ENCODE results near the gene POR.
A peak's percentile ranks its signal among the peaks of the same experiment; 100 is the strongest.
"Not testable (repeated sequence)": the region's sequence is repeated elsewhere in the genome, so short reads cannot be mapped to it uniquely, and the experiment has no call there.

The POR gene

DNA sequence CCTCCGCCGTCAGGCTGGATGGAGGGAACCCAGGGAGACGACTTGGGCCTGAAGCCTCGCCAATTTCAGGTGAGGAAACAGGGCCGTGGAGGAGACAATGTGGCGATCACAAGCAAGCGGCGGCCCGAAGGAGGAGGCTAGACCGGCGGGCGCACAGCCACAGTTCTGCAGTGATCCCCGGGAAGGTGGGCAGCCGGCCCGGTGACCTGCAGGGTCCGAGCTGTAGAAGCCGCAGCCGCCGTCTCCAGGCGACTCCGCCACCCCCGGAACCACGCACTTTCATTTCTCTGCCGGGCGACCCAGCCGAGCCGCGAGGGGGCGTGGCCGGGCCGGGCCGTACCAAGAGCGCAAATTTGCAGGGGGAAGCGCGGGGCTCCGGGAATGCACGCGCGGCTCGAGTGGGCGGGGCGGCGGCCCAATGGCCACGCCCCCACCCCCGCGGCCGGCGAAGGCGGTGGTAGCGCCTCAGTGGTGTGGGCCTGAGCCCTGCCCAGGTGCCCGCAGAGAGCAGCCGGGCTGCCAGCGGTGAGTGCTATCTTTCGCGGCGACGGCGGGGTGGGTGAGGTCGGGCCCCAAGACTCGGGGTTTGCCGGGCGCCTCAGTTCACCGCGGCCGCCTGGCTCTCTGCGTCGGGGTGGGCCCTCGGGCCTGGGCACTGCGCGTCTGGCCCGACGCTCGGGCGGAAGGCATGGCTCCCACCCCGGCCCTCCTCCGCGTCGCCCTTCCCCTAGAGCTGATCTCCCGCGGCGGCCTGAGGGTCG is at the start of gene POR:
Gene POR (plus strand): TSS at position 501 of the 761 bp plus-strand sequence. CDS start 38,847 bp downstream, outside the sequence.
- DNase-seq (ENCODE audit: low spot score), result peak; percentile 92

DNA sequence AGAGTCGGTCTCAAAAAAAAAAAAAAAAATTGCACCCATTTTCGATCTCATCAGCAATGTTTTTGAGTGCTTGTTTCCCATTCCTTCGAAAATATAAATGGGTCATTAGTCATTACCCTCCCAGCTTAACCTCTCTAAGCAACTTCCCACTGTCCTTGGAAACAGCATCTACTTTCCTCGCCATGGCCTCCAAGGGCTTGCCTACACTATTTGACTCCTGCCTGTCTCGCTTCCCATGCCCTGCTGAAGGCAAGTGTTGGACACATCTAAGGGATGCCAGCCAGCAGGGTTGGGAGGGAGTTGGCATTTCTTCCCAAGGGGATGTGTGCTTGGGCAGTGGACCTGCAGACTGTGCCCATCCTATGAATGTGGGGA is 48.9 kb upstream of the POR start:
- no peak for DNase-seq (ENCODE audit: low spot score)

DNA sequence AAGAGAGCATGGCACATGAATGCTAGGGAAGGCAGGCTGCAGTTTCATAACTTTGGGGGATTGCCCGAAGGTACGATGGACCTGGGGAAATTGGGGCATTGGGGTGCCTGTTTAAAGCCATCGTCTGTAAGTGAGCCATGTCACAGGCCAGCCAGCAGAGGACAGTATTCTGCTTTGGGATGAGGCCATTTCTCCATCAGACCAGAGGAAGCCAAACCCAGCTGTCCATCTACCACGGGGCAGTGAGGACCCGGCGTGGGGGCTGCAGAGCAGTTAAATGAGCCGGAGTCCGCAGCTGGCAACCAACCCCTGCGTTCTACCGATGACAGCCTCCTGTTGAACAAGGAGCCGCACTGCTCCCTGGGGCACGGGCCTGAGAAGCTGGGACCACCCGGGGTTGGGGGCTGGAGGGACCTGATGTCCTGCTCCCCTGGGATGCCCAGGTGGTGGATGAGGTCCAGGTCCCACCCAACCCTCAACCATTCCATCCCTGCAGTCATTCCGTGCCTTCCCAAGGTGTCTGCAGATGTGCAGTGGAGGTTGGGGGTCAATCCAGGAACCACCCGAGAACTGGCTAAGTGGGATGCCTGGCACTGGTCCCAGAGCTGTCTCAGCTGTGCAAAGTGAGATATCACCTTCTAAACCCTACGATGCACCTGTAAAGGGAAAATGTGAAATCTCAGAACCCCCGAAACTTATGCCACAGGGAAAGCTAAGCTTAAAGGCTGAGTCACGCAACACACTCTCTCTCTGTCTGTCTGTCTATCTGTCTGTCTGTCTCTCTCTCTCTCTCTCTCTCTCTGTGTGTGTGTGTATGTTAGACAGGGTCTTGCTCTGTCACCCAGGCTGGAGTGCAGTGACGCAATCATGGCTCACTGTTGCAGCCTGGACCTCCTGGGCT is 48.2 kb upstream of the POR start:
- peak; percentile 78 for DNase-seq (ENCODE audit: low spot score)

GRCh38 chr7:75867390-75867717 is 47.6 kb upstream of the POR start:
- DNase-seq (ENCODE audit: low spot score), result no peak

DNA sequence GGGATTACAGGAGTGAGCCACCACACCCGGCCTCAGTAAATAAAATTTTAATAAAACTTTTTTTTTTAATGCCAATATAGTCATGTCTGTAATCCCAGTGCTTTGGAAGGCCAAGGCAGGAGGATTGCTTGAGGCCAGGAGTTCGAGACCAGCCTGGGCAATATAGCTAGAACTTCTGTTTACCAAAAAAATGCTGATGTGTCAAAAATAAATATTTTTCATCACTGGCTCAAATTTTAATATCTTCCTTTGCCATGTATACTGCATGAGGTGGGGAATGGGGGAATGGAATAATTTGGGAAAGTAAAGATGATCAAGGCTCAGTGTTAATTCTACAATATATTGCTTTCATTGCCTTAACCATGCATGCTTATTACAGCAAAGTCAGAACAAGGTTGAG is 46.8 kb upstream of the POR start:
- no peak for DNase-seq (ENCODE audit: low spot score)

GRCh38 chr7:75869776-75870379 is 45.1 kb upstream of the POR start:
- DNase-seq (ENCODE audit: low spot score), result no peak

- DNase-seq (ENCODE audit: low spot score), result no peak
Measured at GRCh38 chr7:75870557-75871161, 44.3 kb upstream of the POR start.

GRCh38 chr7:75872073-75872782 is 42.7 kb upstream of the POR start:
- DNase-seq (ENCODE audit: low spot score), result no peak

GRCh38 chr7:75874180-75874579 is 40.8 kb upstream of the POR start:
- not testable (repeated sequence) for DNase-seq (ENCODE audit: low spot score)

GRCh38 chr7:75875113-75876080 is 39.6 kb upstream of the POR start:
- DNase-seq (ENCODE audit: low spot score), result no peak

DNA sequence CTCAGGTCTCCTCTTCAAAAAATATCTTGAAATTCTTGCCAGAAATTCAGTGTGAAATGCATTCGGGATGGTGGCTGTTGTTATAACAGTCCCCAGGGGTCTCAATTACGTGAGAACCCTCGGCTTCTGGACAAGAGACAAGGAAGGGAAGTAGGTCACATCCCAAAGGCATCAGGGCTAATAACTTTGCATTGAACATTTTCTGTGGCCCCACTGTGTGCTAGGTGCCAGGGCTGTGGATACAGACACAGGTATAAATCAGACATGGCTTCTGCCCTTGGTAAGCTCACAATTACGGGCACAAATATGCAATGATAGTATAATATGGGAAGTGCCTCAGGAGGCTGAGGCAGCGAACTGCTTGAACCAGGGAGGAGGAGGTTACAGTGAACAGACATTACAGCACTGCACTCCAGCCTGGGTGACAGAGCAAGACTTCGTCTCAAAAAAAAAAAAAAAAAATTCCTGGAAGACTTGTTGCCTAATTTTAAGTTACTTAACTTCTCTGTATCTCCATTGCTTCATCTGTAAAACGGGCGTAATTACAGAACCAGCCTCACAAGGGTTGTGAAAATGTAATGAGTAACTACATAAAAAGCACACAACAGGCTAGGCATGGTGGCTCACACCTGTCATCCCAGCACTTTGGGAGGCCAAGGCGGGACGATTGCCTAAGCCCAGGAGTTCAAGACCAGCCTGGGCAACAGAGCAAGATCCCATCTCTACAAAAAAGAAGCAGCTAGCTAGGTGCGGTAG is 38.7 kb upstream of the POR start:
- DNase-seq (ENCODE audit: low spot score), result no peak

DNA sequence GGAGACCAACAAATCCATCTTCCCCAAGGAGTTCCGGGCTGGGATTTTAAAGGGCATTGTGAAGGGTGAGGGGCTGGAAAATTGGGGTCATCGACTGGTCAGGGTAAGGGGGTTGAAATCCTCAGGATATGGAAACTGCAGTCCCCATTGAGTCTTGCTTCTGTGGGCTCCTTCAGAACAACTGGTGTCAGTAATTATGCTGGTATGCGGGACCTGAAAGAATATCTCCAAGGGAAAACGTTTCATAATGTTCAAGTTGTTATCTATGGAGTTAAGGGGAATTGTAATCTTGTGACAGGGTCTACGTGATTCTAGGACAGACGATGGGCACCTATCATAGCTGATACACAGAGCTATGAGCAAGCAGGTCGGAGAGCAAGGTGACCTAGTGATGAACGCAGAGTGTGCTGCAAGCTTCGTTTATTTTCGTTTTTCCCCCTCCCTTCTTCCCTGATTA is 36.6 kb upstream of the POR start:
- DNase-seq (ENCODE audit: low spot score), result no peak

DNA sequence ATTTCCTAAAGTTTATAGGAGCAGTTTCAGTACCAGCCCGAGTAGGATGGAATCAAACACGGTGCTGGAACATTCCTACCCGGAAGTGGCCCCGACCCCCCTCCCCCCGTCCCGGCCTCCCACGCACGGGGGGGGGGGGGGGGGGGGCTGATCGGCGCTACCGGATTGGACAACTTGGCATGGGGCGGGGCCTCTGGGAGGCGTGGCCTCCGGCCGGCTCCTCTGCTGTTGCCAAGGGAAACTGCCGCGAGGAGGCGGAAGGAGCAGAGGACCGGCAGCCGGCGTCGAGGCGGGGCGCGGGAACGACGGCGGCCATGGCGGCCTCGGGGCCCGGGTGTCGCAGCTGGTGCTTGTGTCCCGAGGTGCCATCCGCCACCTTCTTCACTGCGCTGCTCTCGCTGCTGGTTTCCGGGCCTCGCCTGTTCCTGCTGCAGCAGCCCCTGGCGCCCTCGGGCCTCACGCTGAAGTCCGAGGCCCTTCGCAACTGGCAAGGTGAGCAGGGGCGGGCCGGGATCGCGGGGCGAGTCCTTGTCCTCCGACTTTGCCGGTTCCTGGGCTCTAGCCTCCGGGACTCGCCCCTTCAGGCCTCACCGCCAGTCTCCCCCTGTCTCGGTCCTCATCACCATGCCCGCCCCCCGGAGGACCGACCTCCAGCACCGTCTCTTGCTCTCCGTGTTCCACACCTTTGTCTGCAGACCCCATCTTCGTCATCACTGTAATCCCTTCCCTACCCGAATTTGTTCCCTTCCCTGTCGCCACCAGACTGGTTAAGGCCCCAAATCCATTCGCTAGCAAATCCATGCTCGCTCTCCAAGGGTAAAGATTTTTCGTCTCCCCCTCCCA is 36.0 kb upstream of the POR start, which contains the start of gene RHBDD2:
Gene RHBDD2 (plus strand): TSS at position 266 of the 843 bp plus-strand sequence. CDS start 49 bp downstream, at position 315.
- peak; percentile 94 for DNase-seq (ENCODE audit: low spot score)

DNA sequence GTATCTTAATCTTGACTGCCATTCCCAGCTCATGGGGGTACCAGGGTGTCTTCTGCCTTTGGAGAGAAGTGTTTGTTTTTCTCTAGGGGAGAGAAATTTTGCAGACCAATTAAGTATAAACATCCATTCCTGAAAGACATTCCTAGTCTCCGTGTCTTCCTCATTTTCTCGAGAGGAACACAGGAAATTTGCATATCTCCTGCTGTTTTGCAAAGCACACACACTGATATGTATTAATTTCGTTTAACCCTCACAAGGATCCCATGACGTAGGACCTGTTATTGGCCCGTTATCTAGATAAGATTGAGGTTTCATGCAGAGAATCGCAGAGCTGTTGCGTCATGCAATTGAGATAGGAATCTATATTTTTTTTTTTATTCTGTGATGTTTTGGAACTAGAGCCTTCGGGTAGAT is 35.2 kb upstream of the POR start:
- peak; percentile 20 for DNase-seq (ENCODE audit: low spot score)

DNA sequence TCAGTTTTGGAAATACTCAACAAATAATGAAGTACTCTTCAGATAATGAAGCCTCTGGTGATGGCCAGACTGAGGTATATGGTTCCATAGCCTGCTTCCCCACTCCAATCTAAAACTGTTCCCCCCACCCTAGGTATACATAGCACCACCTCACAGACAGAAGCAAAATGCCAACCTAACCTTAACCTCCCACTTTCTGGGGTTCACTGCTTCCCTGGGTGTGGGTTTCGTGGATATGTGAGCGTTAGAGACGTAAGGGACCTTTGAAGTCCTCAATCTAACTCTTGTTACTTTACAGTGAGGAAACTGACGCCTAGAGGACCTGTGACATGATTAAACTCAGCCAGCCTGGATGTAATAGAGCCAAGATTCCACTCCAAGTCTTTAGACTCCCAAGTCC is 34.7 kb upstream of the POR start:
- DNase-seq (ENCODE audit: low spot score), result no peak

DNA sequence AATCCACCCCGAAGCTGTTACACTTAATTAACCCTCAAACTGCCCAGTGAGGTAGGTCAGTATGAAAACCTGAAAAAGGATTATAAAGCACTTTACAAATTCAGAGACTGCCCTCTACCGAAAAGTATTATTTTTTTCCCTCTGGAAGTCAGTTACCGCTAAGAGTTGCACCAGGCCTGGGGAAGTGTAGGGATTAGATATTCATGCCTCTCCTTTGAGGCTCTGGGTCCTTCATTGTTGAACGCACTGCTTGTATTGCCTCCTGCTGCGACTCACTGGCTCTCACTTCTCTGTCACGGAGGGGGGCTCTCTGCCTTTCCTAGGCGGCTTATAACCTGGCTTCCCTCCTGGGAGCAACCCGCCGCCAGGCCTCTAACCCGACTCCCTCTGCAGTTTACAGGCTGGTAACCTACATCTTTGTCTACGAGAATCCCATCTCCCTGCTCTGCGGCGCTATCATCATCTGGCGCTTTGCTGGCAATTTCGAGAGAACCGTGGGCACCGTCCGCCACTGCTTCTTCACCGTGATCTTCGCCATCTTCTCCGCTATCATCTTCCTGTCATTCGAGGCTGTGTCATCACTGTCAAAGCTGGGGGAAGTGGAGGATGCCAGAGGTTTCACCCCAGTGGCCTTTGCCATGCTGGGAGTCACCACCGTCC is 33.4 kb upstream of the POR start:
- no peak for DNase-seq (ENCODE audit: low spot score)

DNA sequence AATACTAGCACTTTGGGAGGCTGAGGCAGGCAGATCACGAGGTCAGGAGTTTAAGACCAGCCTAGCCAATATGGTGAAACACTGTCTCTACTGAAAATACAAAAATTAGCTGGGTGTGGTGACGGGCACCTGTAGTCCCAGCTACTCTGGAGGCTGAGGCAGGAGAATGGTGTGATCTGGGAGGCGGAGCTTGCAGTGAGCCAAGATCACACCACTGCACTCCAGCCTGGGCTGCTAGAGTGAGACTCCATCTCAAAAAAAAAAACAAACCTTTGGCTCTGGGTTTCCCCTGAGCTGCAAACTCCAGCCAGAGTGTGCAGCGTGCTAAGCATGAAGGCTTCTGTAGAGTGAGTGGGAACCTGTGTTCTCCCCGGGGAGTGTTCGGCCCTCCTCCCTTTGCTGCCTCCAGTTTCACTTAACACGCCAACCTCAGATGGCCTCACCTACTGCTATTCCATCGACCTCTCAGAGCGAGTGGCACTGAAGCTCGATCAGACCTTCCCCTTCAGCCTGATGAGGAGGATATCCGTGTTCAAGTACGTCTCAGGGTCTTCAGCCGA is 31.6 kb upstream of the POR start:
- DNase-seq (ENCODE audit: low spot score), result not testable (repeated sequence)

- no peak for DNase-seq (ENCODE audit: low spot score)
Measured at GRCh38 chr7:75884476-75884875, 30.5 kb upstream of the POR start.
